Parathyroid adenoma (tissue), 2 donors: Measurements from ENCODE around the gene SPTAN1.
A peak's percentile ranks its signal among the peaks of the same experiment; 100 is the strongest.
"Not testable (repeated sequence)": the region's sequence is repeated elsewhere in the genome, so short reads cannot be mapped to it uniquely, and the experiment has no call there.

Source experiments
- H2AFZ ChIP-seq: fragments of 300-600 bp; sonication (generic); one replicate; pipeline ENCODE4 v1.7.0; 2017; ENCODE audit warnings: antibody characterized with exemption, mild to moderate bottlenecking
- H3K27ac ChIP-seq: fragments of 300-600 bp; sonication (generic); one replicate; pipeline ENCODE4 v1.7.0; 2017
- H3K27me3 ChIP-seq: fragments of 300-600 bp; sonication (generic); one replicate; pipeline ENCODE4 v1.7.0; 2017; ENCODE audit warnings: low read length; ENCODE audit not compliant: control insufficient read depth, insufficient read depth
- H3K36me3 ChIP-seq: fragments of 300-600 bp; sonication (generic); one replicate; pipeline ENCODE4 v1.7.0; 2017; ENCODE audit warnings: low read length; ENCODE audit not compliant: control insufficient read depth, insufficient read depth
- H3K4me1 ChIP-seq: fragments of 300-600 bp; sonication (generic); one replicate; pipeline ENCODE4 v1.7.0; 2017; ENCODE audit warnings: control low read depth
- H3K4me2 ChIP-seq: fragments of 300-600 bp; sonication (generic); one replicate; pipeline ENCODE4 v1.7.0; 2017; ENCODE audit warnings: low read length
- H3K4me3 ChIP-seq: fragments of 300-600 bp; sonication (generic); one replicate; pipeline ENCODE4 v1.7.0; 2017; ENCODE audit warnings: low read depth, low read length
- H3K79me2 ChIP-seq: fragments of 300-600 bp; sonication (generic); one replicate; pipeline ENCODE4 v1.7.0; 2017; ENCODE audit warnings: control low read depth
- H3K9ac ChIP-seq: fragments of 300-600 bp; sonication (generic); one replicate; pipeline ENCODE4 v1.7.0; 2017; ENCODE audit warnings: mild to moderate bottlenecking
- H3K9me3 ChIP-seq: fragments of 300-600 bp; sonication (generic); one replicate; pipeline ENCODE4 v1.7.0; 2017; ENCODE audit warnings: low read length; ENCODE audit not compliant: control insufficient read depth
- CTCF ChIP-seq: fragments of 300-600 bp; sonication (generic); IDR thresholded peaks from one replicate; pipeline ENCODE4 v1.7.0; 2017; ENCODE audit warnings: antibody characterized with exemption, mild to moderate bottlenecking
- donor health status: primary hyperparathyroidism.

The SPTAN1 gene

GRCh38 chr9:128657344-128657704 is 104.9 kb downstream of the SPTAN1 start:
- H3K27ac ChIP-seq = peak overlapping the region; percentile 100

DNA sequence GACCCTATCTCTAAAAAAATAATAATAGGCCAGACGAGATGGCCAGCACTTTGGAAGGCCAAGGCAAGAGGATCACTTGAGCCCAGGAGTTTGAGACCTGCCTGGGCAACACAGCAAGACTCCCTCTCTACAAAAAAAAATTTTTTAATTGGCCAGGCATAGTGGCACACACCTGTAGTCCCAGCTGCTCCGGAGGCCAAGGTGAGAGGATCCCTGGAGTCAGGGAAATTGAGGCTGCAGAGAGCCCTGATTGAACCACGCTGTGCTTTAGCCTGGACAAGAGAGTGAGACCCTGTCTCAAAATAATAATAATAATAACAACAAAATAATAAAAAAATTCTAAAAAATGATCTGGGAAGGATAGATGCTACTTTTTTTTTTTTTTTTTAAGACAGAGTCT is 105.4 kb downstream of the SPTAN1 start:
- H2AFZ ChIP-seq = no peak overlapping the region
- no peaks in the 10 kb centered on the region for H3K27me3 ChIP-seq
- H3K36me3 ChIP-seq = no peaks in the 10 kb centered on the region
- H3K79me2 ChIP-seq = no peaks in the 10 kb centered on the region
- no peak for TF ChIP-seq CTCF
- no peak overlapping the region for H3K27ac ChIP-seq
- H3K9me3 ChIP-seq = no peaks in the 10 kb centered on the region
- no peak overlapping the region for H3K4me3 ChIP-seq
- no peak overlapping the region for H3K9ac ChIP-seq
- H3K4me1 ChIP-seq = no peaks in the 10 kb centered on the region
- no peak overlapping the region for H3K4me2 ChIP-seq

More at GRCh38 chr9:128657344-128657704, 104.9 kb downstream of the SPTAN1 start:
- H3K4me1 ChIP-seq = no peaks in the 10 kb centered on the region
- H3K27me3 ChIP-seq = no peaks in the 10 kb centered on the region
- no peak overlapping the region for H3K9ac ChIP-seq
- peak overlapping the region; percentile 94 for H2AFZ ChIP-seq
- H3K4me2 ChIP-seq = peak overlapping the region; percentile 98
- H3K9me3 ChIP-seq = no peaks in the 10 kb centered on the region
- H3K79me2 ChIP-seq = no peaks in the 10 kb centered on the region
- no peak for TF ChIP-seq CTCF
- H3K36me3 ChIP-seq = no peaks in the 10 kb centered on the region
- H3K4me3 ChIP-seq = peak overlapping the region; percentile 77

GRCh38 chr9:128666481-128666941 is 114.1 kb downstream of the SPTAN1 start:
- not testable (repeated sequence) for H3K9ac ChIP-seq, H3K27ac ChIP-seq, H3K79me2 ChIP-seq, H3K27me3 ChIP-seq, H3K4me2 ChIP-seq, H3K4me3 ChIP-seq, H2AFZ ChIP-seq, H3K36me3 ChIP-seq, H3K9me3 ChIP-seq, H3K4me1 ChIP-seq

- Histone ChIP-seq H3K9ac (no peak overlapping the region), H3K36me3 (no peaks in the 10 kb centered on the region), H3K4me2 (no peak overlapping the region), H3K4me1 (no peaks in the 10 kb centered on the region), H3K9me3 (no peaks in the 10 kb centered on the region), H3K4me3 (no peak overlapping the region), H3K79me2 (no peaks in the 10 kb centered on the region), H3K27ac (no peak overlapping the region), H3K27me3 (no peaks in the 10 kb centered on the region), H2AFZ (no peak overlapping the region)
- TF ChIP-seq CTCF = no peak
These were observed 117.4 kb downstream of the SPTAN1 start for GRCh38 chr9:128669786-128670185.

- Histone ChIP-seq H3K27me3 (no peaks in the 10 kb centered on the region), H3K4me3 (no peak overlapping the region), H3K79me2 (no peaks in the 10 kb centered on the region), H3K4me2 (no peak overlapping the region), H3K36me3 (no peaks in the 10 kb centered on the region), H2AFZ (no peak overlapping the region), H3K9me3 (no peaks in the 10 kb centered on the region), H3K27ac (no peak overlapping the region), H3K4me1 (no peaks in the 10 kb centered on the region), H3K9ac (no peak overlapping the region)
- TF ChIP-seq CTCF = no peak
These were observed 123.0 kb downstream of the SPTAN1 start for GRCh38 chr9:128675382-128675781.
